KBM-7 (cell line): ENCODE data around the gene FAM20B.
A peak's percentile ranks its signal among the peaks of the same experiment; 100 is the strongest.

Experiments used
- DNase-seq: peaks from one replicate; pipeline ENCODE4 v3.0.0-alpha.2; 2015
- in situ Hi-C: fragments of 300-500 bp; cut with MboI; formaldehyde crosslinking; loops from 2 replicates; pipeline ENCODE4 v1.14.3; 2020; ENCODE audit warnings: low sequenced_read_pairs, low pct_unique_long_range_greater_than_20kb, mixed read lengths

The FAM20B gene

GRCh38 chr1:179042700-179043099 lies 17.0 kb downstream of the FAM20B start:
- in situ Hi-C loops, result no loop called here
- DNase-seq, result no peak

DNA sequence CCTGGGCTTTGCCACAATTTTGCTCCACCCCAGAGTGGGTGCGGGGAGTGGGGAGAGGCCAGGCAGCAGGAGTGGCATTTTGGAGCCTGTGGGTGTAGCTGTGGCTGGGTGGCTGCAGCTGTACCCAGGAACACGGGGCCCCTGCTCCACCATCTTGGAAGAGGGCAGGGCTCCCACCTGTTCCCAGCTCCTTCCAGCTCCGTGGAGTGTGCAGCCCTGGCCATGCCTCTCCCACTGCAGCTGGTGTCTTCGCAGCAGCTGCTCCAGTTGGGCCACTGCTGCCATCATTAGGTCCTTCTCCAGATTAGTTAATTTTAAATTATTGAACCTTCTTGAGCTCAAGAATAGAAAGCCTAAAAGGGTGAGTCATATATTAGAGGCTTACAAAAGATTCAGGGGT lies 17.6 kb downstream of the FAM20B start:
- no peak for DNase-seq
- in situ Hi-C loops, result no loop called here

DNA sequence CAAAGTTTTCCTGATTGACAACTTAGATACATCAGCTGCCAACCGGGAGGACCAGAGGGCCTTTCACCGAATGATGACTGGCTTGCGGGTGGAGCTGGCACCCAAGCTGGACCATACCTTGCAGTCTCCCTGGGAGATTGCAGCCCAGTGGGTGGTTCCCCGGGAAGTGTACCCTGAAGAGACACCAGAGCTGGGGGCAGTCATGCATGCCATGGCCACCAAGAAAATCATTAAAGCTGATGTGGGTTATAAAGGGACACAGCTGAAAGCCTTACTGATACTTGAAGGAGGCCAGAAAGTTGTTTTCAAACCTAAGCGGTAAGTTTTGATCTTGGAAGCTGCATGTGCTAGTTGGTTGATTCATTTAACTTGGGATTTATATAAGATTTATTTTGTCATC lies 18.2 kb downstream of the FAM20B start:
- in situ Hi-C loops, result no loop called here
- no peak for DNase-seq

DNA sequence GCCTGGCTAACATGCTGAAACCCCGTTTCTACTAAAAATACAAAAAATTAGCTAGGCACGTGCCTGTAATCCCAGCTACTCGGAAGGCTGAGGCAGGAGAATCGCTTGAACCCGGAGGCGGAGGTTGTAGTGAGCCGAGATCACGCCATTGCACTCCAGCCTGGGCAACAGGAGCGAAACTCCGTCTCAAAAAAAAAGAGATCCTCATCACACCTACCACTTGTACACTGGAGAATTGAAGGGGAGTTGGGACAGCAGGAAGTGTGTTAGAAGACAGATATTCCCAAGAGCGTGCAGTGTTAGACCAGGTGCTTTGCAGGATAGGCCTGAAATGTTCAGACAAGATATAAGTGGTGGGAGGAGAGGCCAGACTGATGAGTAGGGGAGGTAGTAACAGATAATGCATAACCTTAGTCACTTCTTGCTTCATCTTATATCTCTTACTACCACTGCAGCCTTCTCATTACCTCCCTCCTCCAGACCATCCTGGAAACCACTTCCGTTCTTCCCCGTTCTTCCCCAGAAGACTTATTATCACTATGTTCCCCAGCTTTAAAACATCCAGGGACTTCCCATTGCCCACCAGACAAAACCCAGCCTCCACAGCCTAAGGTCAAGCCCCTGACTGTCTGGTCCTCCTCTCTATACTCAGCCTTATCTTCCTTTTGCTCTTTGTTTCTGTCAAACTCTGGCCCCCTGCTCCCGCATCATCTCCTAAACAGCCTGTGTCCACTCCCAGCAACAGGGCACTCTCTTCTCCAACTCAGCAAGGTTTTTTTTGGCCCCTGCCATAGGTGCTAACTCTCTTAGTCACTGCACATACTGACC lies 21.3 kb downstream of the FAM20B start:
- peak; percentile 76 for DNase-seq
- in situ Hi-C loops, result no loop called here

GRCh38 chr1:179047636-179047997 lies 21.9 kb downstream of the FAM20B start:
- in situ Hi-C loops, result no loop called here
- no peak for DNase-seq

GRCh38 chr1:179048339-179049124 lies 22.8 kb downstream of the FAM20B start:
- DNase-seq, result no peak
- in situ Hi-C loops, result no loop called here

DNA sequence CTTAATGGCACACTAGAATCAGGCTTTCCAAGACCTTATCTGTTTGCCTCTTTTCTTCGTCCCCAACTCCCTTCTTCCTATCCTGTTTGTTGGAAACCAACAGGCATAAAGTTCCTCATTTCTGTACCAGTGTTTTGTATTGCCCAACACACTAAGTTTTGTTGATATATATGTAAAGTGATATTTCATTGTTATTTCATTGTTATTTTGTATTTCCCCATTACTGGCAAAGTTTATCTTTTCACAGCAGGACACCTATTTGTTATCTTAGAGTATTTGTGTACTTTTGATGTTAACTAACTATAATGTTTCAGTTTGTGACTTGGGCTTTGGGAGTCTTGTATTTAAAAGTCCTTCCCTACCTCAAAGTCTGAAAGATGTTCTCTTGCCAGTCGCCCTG lies 27.1 kb downstream of the FAM20B start:
- in situ Hi-C loops, result no loop called here
- DNase-seq, result no peak

DNA sequence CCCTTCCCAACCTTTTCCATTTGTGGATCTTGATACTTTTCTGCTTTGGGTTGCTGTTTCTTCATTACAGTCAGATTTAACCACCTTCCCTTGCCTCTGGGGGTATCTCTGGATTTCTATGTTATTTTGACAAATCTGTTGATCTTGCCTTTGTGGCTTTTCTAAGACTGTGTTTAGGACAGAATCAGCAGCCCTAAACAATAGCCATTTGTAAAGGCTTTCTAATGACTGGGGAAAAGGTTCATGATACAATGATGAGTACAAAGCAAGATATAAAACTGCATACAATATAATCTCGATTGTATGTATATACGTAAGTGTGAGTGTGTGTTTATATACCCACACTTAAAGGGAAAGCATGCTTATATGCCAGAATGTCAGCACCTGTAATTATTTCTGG lies 27.8 kb downstream of the FAM20B start:
- no peak for DNase-seq
- in situ Hi-C loops, result no loop called here

- in situ Hi-C loops, result no loop called here
- no peak for DNase-seq
These were observed 30.2 kb downstream of the FAM20B start for GRCh38 chr1:179055937-179056336.

- in situ Hi-C loops, result no loop called here
- no peak for DNase-seq
These were observed 33.1 kb downstream of the FAM20B start for GRCh38 chr1:179058487-179059483.

- in situ Hi-C loops, result no loop called here
- DNase-seq, result no peak
These were observed 35.9 kb downstream of the FAM20B start for GRCh38 chr1:179061360-179062282.

DNA sequence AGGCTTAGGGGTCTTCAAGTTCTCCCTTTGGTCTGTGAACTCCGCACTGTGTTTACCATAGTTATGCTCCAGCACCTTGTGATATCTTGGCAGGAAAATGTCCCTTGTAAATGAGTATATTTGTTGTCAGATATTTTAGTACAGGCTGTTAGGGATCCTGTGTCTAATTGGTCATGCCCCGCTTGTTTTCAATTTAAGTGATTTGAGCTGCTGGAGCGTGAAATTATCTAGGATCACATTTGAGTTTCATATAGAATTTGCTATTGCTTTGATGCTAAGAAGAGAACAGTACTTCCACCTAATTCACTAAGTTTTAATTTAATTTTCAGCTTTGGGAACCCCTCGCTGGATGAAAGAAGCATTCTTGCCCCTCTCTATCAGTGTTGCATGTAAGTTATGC lies 40.8 kb downstream of the FAM20B start:
- in situ Hi-C loops, result no loop called here
- no peak for DNase-seq

- no peak for DNase-seq
- in situ Hi-C loops, result loop anchor here (25.0 kb wide), 1 partner anchor 285 kb away; the partner anchor contains the start of gene AXDND1
These were observed 51.7 kb downstream of the FAM20B start for GRCh38 chr1:179077396-179077795.

- in situ Hi-C loops, result loop anchor here (25.0 kb wide), 1 partner anchor 283 kb away; the partner anchor contains the start of gene AXDND1
These were observed 53.5 kb downstream of the FAM20B start for GRCh38 chr1:179079113-179079761.

DNA sequence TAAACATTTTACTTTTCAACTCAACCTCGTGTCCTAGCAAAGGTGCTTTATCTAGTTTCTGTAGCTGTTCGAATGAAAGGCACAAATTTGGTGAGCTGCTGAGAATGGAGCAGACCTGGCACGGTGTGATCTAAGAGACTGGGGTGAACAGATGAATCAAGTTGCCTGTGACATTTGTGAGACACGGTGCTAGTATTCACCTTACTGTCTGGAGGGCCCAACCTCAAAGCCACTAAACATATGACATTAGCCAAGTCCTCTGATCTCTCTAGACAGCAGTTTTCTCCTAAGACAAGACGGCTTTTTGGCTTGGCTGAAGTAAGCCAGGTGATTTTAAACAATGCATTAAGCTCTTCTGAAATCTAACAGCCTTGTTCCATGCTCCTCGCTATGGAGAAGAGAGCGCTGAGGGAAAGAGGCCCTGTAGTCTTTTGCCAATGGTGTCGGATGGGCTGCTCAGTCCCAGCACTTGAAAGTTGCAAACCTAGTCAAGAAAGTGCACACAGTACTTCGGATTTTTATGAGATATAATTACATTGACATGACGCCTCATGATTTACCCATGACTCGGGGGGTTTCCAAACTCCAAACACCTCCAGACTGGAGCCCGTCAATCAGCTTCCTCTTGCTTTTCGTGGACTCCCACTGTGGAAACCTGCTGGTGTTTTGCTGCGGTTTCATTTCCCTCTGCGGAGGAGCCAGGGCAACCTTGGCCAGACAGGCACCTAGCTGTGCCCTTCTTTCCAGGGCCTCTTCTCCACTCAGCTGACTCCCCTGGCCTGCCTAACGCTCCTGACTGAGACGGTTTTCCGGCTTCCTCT lies 55.4 kb downstream of the FAM20B start:
- no peak for DNase-seq
- in situ Hi-C loops, result loop anchor here (25.0 kb wide), 1 partner anchor 281 kb away; the partner anchor contains the start of gene AXDND1

More at GRCh38 chr1:179079113-179079761, 53.5 kb downstream of the FAM20B start:
- DNase-seq, result peak; percentile 80

GRCh38 chr1:179081687-179082332 lies 56.1 kb downstream of the FAM20B start, which contains the start of gene TOR3A:
TOR3A (plus strand) TSS chr1:179082070; CDS start chr1:179082129, 59 bp downstream.
- peak; percentile 93 for DNase-seq
- in situ Hi-C loops, result loop anchor here (25.0 kb wide), 1 partner anchor 280 kb away; the partner anchor contains the start of gene AXDND1
